HAP-1 (cell line): Measurements from ENCODE around the gene ALAS2.

Experiments
- DNase-seq, 2 experiments: peaks; one replicate each; pipeline ENCODE4 v3.0.0-alpha.2; 2016 to 2020; ENCODE audit warnings: low spot score in 2 of 2
- H3K27me3 ChIP-seq: fragments of 250-450 bp; sonication (Bioruptor Pico); 2 replicates; pipeline ENCODE4 v1.5.1; 2020; ENCODE audit warnings: low read depth, mild to moderate bottlenecking, moderate library complexity
- H3K36me3 ChIP-seq: fragments of 250-450 bp; sonication (Bioruptor Pico); replicated peaks from 2 replicates; pipeline ENCODE4 v1.5.1; 2020; ENCODE audit warnings: mild to moderate bottlenecking
- H3K4me1 ChIP-seq: fragments of 250-450 bp; sonication (Bioruptor Pico); 2 replicates; pipeline ENCODE4 v1.5.1; 2020; ENCODE audit warnings: mild to moderate bottlenecking
- H3K4me3 ChIP-seq: fragments of 250-450 bp; sonication (Bioruptor Pico); 2 replicates; pipeline ENCODE4 v1.5.1; 2020; ENCODE audit warnings: mild to moderate bottlenecking, moderate library complexity
- H3K9me3 ChIP-seq: fragments of 250-450 bp; sonication (Bioruptor Pico); 2 replicates; pipeline ENCODE4 v1.5.1; 2020; ENCODE audit warnings: mild to moderate bottlenecking, moderate library complexity
- in situ Hi-C: fragments of 300-500 bp; cut with MboI; formaldehyde crosslinking; loops from 3 replicates; pipeline ENCODE4 v1.14.3; 2020; ENCODE audit warnings: low sequenced_read_pairs, inconsistent platforms, mixed read lengths

ALAS2 gene

GRCh38 chrX:55028040-55028439 lies 2.7 kb downstream of the ALAS2 start:
- DNase-seq: no peak
- in situ Hi-C loops: no loop called here
- Histone ChIP-seq H3K9me3 (no peaks in the 10 kb centered on the region), H3K4me3 (no peak overlapping the region), H3K4me1 (no peaks in the 10 kb centered on the region), H3K27me3 (peaks cover 2% of the 10 kb centered on the region; the same call in 1 of the 2 replicates), H3K36me3 (no peaks in the 10 kb centered on the region)

GRCh38 chrX:55026840-55027239 lies 3.9 kb downstream of the ALAS2 start:
- in situ Hi-C loops: no loop called here
- no peak for DNase-seq
- Histone ChIP-seq H3K4me1 (no peaks in the 10 kb centered on the region), H3K9me3 (no peaks in the 10 kb centered on the region), H3K4me3 (no peak overlapping the region), H3K27me3 (peaks cover 2% of the 10 kb centered on the region; the same call in 1 of the 2 replicates), H3K36me3 (no peaks in the 10 kb centered on the region)

GRCh38 chrX:55026143-55026542 lies 4.6 kb downstream of the ALAS2 start:
- in situ Hi-C loops: no loop called here
- Histone ChIP-seq H3K9me3 (no peaks in the 10 kb centered on the region), H3K36me3 (no peaks in the 10 kb centered on the region), H3K27me3 (peaks cover 2% of the 10 kb centered on the region; the same call in 1 of the 2 replicates), H3K4me1 (no peaks in the 10 kb centered on the region), H3K4me3 (no peak overlapping the region)
- DNase-seq: no peak

- Histone ChIP-seq H3K27me3 (no peaks in the 10 kb centered on the region), H3K4me1 (no peaks in the 10 kb centered on the region), H3K36me3 (no peaks in the 10 kb centered on the region), H3K4me3 (no peak overlapping the region), H3K9me3 (no peaks in the 10 kb centered on the region)
- DNase-seq: no peak
- in situ Hi-C loops: no loop called here
Observed at GRCh38 chrX:55014897-55015299, 15.9 kb downstream of the ALAS2 start.

- DNase-seq: peak in 1 of 2 experiments; percentile 14
- Histone ChIP-seq H3K36me3 (peaks cover 7% of the 10 kb centered on the region; the same call in 1 of the 2 replicates), H3K27me3 (no peaks in the 10 kb centered on the region), H3K4me1 (no peaks in the 10 kb centered on the region), H3K4me3 (no peak overlapping the region), H3K9me3 (no peaks in the 10 kb centered on the region)
- in situ Hi-C loops: no loop called here
Observed at GRCh38 chrX:55011294-55011693, 19.5 kb downstream of the ALAS2 start.

- peaks cover 31% of the 10 kb centered on the region for H3K36me3 ChIP-seq
- in situ Hi-C loops: no loop called here
- H3K27me3 ChIP-seq: no peaks in the 10 kb centered on the region
- DNase-seq: no peak
- no peaks in the 10 kb centered on the region for H3K9me3 ChIP-seq
- no peak overlapping the region for H3K4me3 ChIP-seq
- no peaks in the 10 kb centered on the region for H3K4me1 ChIP-seq
Observed at GRCh38 chrX:55008571-55009358, 22.0 kb downstream of the ALAS2 start.

GRCh38 chrX:55007656-55008055 lies 23.1 kb downstream of the ALAS2 start:
- in situ Hi-C loops: no loop called here
- Histone ChIP-seq H3K9me3 (no peaks in the 10 kb centered on the region), H3K4me3 (no peak overlapping the region), H3K27me3 (no peaks in the 10 kb centered on the region), H3K36me3 (peaks cover 42% of the 10 kb centered on the region), H3K4me1 (no peaks in the 10 kb centered on the region)
- DNase-seq: no peak

GRCh38 chrX:55006827-55007621 lies 23.8 kb downstream of the ALAS2 start:
- Histone ChIP-seq H3K4me3 (no peak overlapping the region), H3K27me3 (no peaks in the 10 kb centered on the region), H3K4me1 (no peaks in the 10 kb centered on the region), H3K36me3 (peaks cover 48% of the 10 kb centered on the region), H3K9me3 (no peaks in the 10 kb centered on the region)
- no peak for DNase-seq
- in situ Hi-C loops: no loop called here

- Histone ChIP-seq H3K4me1 (no peaks in the 10 kb centered on the region), H3K9me3 (no peaks in the 10 kb centered on the region), H3K4me3 (no peak overlapping the region), H3K36me3 (peaks cover 53% of the 10 kb centered on the region), H3K27me3 (no peaks in the 10 kb centered on the region)
- DNase-seq: no peak
- in situ Hi-C loops: no loop called here
Observed at GRCh38 chrX:55005256-55005655, 25.5 kb downstream of the ALAS2 start.

- peaks cover 53% of the 10 kb centered on the region for H3K36me3 ChIP-seq
Observed at GRCh38 chrX:55004231-55004630, 26.5 kb downstream of the ALAS2 start.

GRCh38 chrX:54999717-55000598 lies 30.8 kb downstream of the ALAS2 start, which contains the start of gene APEX2:
TSS of gene APEX2 (plus strand) at chrX:55000363. CDS start at chrX:55000423, 60 bp downstream.
- H3K4me1 ChIP-seq: peaks cover 5% of the 10 kb centered on the region
- in situ Hi-C loops: no loop called here
- H3K4me3 ChIP-seq: peak within 1 kb of the TSS; percentile 79

More at GRCh38 chrX:55004231-55004630, 26.5 kb downstream of the ALAS2 start:
- in situ Hi-C loops: no loop called here
- peaks cover 3% of the 10 kb centered on the region for H3K4me1 ChIP-seq
- no peaks in the 10 kb centered on the region for H3K9me3 ChIP-seq
- no peak overlapping the region for H3K4me3 ChIP-seq
- no peak for DNase-seq
- no peaks in the 10 kb centered on the region for H3K27me3 ChIP-seq

GRCh38 chrX:54995621-54996020 lies 35.2 kb downstream of the ALAS2 start:
- in situ Hi-C loops: no loop called here
- Histone ChIP-seq H3K4me1 (peaks cover 16% of the 10 kb centered on the region), H3K9me3 (no peaks in the 10 kb centered on the region), H3K4me3 (no peak overlapping the region), H3K27me3 (no peaks in the 10 kb centered on the region), H3K36me3 (no peaks in the 10 kb centered on the region; the same call in 1 of the 2 replicates)
- no peak for DNase-seq

More at GRCh38 chrX:54999717-55000598, 30.8 kb downstream of the ALAS2 start, which contains the start of gene APEX2:
- no peaks in the 10 kb centered on the region for H3K27me3 ChIP-seq
- H3K9me3 ChIP-seq: no peaks in the 10 kb centered on the region
- peak; percentile 90 to 96 for DNase-seq
- peaks cover 34% of the 10 kb centered on the region for H3K36me3 ChIP-seq

- no peak for DNase-seq
- H3K9me3 ChIP-seq: no peaks in the 10 kb centered on the region
- in situ Hi-C loops: no loop called here
Observed at GRCh38 chrX:54994668-54995351, 36.0 kb downstream of the ALAS2 start.

More at GRCh38 chrX:54994668-54995351, 36.0 kb downstream of the ALAS2 start:
- Histone ChIP-seq H3K27me3 (no peaks in the 10 kb centered on the region), H3K4me3 (no peak overlapping the region), H3K36me3 (no peaks in the 10 kb centered on the region), H3K4me1 (peaks cover 17% of the 10 kb centered on the region)
